Measurements from ENCODE around the gene GGNBP2. TPM values are rescaled to one million over a fixed set of nuclear protein-coding genes. Genes with fewer than 3 reads are reported as not detected.

GGNBP2 gene
- total RNA-seq, 2 donors from 2014 or later, result 76.4 to 86.7 TPM

DNA sequence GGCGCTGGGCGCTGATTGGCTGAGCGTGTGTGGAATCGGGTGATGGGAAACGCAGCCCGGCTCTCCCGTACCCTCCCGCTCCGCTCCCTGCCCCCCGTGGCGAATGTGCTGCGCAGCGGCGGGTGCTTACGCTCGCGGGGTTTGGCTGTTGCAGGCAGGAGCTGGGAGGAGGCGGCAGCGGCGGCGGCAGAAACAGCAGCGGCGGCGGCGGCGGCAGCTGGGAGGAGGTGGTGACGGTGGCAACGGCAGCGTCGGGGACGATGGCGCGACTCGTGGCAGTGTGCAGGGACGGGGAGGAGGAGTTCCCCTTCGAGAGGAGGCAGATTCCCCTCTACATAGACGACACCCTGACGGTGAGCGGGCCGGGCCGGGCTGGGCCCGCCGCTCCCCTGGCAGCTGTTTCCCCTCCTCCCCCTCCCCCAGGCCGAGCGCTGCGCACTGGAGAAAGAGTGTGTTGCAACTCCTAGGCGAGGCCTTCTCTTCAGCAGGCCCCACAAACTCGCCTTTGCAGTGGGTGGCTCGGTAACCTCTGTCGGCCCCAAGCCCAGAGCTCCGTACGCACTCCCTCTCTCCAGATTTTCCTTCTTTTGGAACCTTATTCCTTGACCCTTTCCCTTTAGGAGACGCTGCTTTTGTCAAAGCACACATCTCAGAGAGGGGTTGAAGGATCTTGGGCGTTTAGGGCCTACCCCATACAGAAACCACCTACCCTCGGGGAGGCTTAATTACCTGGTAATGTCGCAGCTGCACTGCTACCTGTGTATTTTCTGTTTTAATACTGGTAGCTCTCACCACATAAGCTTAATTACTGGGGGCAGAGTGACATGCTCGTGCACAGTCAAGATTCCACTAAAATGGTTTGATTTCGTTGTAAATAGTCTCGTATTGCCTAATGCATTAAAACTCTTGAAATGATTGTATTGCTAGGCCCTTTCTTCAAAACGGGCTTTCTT is 1.0 kb downstream of the GGNBP2 start:
- intact Hi-C loops (cut with DNase I, micrococcal nuclease), result loop anchor here in 1 of 2 donors (5.0 kb wide), 1 partner anchor 47 kb away; the partner anchor contains the start of gene DHRS11

DNA sequence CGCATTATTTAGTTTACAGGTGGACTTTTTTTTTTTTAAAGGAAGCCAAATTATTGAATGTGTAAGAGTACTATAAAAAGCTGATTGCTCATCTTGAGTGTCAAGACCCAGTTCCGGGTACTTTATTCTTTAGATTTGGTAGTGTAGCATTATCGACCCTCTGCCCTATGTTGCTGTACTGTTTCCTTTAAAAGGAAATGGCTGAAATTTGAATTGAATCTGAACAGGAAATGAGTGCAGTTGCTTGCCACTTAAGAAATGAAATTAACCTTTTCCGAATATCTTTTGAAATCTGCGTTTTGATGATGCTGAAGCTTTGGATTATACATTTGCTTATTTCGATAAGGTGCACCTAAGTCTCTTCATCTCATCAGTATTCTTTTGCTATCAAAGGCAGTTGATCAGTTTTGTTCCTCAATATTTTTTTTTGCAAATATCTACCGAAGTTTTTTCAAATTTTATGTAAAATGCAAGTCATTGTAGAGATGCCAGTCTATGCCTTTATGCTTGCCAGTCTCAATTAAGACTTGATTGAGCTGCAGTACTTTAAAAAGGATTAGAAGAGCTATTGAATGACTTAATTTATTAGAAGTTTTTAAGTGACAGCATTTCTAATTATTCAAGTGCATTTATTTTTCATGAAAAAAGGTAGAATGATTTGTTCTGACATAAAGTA is 1.8 kb downstream of the GGNBP2 start:
- ATAC-seq (no peak), DNase-seq (no peak)
- intact Hi-C loops (cut with DNase I, micrococcal nuclease), result loop anchor here in 1 of 2 donors (5.0 kb wide), 1 partner anchor 46 kb away; the partner anchor contains the start of gene DHRS11

More for the DNA sequence above, 1.0 kb downstream of the GGNBP2 start:
- DNase-seq, result peak; percentile 96 to 97
- peak; percentile 77 for ATAC-seq

DNA sequence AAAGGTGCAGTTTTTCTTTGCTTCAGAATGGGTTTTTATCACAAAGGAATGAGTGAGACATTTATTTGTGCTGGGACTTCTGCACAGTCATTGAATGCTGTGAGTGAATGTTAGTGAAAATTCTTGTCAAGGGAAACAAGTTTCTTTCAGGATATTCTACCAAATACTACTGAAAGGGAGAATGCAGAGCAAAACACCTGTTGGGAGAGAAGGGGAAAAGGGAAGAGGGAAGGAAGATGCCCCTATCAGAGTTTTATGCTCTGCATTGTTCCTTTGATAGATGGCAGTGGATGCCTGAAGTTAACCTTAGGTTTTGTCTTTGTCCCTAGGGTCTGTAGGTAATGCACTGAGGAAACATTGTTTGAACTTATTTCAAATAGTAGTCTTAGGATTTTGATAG is 3.1 kb downstream of the GGNBP2 start:
- DNase-seq (no peak), ATAC-seq (no peak)
- intact Hi-C loops (cut with DNase I, micrococcal nuclease), result loop anchor here in 1 of 2 donors (5.0 kb wide), 1 partner anchor 45 kb away; the partner anchor contains the start of gene DHRS11

DNA sequence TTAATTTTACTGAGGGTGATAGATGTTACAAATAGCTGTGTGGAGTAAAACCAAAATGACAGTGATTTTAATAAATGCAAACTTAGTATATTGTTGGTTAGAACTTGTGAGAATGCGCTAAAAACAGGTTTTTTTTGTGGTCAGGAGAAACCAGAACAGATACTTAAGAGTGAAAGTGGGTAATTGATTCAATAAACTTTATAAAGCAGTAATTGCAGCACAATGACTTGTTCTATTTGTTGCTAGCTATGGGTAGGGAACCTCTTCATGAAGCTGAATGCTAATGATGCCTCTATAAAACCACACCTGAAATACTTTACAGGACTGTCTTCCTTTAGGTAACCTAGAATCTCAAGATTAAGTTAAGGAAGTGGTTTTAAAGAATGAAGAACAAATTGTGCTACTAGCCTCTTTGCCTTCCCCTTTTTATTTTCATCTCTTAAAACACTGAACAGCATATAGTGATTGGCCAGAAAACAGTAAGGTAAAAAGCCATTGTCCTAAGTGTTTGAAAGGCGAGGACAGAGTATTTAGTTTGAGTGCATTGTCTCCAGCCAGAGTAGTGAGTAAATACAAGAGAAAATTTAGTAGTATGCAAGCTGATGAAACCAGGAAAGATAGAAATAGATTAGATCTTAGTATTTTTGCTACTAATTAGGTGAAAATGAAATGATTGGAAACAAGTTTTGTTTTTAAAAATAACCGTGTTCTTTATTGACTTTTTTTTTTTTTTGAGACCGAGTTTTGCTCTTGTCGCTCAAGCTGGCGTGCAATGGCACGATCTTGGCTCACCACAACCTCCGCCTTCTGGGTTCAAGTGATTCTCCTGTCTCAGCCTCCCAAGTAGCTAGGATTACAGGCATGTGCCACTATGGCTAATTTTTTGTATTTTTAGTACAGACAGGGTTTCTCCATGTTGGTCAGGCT is 6.0 kb downstream of the GGNBP2 start:
- ATAC-seq (peak; percentile 56), DNase-seq (no peak)
- intact Hi-C loops (cut with DNase I, micrococcal nuclease), result no loop called here

DNA sequence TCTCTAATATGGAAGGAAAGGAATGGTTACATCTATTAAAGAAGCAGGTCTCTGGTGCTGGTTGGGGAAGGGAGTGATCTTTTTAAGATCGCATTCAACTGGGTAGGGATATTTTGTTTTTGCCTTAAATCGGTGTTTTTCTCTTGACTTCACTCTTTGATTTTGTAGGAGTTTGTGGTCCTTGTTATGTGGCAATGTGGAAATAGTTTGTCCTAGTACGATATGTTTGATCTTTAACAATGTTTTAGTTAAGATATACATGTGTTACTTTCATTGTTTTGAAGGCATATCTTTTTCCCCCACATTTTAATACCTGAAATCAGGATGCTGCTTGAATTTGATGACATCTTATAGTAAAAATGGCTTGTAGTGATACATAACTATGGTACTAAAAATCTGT is 8.7 kb downstream of the GGNBP2 start:
- no peak for ATAC-seq
- intact Hi-C loops (cut with DNase I, micrococcal nuclease), result no loop called here
- no peak for DNase-seq

DNA sequence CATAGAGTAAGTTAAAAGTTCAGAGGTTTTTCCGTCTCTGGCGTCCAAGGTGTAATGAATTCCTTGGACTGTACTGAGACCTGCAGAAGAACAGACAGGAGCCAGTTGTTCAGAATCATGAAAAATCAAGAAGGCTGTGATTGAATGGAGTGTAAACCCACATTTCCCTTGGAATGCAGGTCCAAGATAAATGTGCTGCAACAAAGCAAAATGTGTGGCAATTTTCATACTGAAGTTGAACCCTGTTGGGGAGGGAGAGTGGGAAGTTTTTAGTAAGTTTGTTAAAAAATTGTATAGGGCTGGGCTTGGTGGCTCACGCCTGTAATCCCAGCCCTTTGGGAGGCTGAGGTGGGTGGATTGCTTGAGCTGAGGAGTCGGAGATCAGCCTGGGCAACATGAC is 21.4 kb downstream of the GGNBP2 start:
- no peak for DNase-seq
- no peak for ATAC-seq
- intact Hi-C loops (cut with DNase I, micrococcal nuclease), result no loop called here

DNA sequence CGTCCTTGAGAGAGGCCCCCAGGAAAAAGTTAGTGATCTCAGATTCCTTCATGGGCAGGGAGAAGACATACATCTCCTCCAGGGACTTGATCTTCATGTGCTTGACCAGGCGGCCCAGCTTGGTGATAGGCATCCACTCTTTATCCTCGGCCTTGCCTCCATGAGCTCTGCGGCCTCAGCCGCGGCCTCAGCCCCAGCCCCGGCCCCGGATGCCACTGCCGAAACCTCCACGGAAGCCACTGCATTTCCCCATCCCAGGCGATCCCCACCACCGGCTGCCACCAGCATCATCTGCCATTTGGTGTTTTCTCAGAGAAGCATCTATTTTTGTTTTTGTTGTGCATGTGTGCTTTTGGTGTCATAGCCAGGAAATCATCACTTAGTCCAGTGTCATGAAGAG is 30.3 kb downstream of the GGNBP2 start:
- DNase-seq (no peak), ATAC-seq (no peak)
- intact Hi-C loops (cut with DNase I, micrococcal nuclease), result no loop called here

DNA sequence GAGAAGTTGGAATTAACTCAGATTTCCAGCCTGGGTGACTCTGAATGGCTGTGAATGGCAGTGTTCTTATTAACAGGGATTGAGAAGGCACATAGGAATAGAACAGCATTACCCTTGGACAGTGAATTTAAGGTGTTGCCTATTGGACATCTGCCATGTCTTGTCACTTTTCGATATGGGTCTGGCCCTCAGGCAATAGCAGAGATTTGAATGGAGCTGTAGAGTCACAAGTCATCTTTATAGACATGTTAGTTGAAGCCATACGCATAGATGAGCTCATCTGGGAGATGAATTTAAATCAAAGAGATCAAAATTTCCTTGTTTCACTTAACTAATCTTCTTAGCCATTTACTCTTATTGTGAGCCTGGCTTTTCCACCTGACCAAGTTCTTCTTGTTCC is 32.1 kb downstream of the GGNBP2 start:
- ATAC-seq (no peak), DNase-seq (no peak)
- intact Hi-C loops (cut with DNase I, micrococcal nuclease), result no loop called here

DNA sequence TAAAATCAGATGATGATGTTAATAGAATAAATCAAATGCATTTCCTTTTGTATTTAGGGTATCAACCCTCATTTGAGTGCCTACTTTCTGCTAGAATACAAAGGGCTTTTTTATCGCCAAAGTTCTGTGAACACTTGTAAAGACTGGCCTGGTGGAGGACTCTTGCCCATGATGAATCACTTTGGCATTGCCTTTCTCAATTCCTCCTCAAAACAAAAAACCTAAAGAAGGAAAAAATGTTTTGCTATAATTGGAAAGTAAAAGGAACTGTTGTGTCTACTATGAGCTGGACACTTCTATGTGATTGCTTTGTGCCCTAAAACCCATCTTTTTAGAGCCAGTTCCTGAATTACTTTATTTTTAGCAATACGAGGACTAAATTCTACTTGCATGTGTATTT is 34.0 kb downstream of the GGNBP2 start:
- DNase-seq (no peak), ATAC-seq (no peak)
- intact Hi-C loops (cut with DNase I, micrococcal nuclease), result no loop called here

DNA sequence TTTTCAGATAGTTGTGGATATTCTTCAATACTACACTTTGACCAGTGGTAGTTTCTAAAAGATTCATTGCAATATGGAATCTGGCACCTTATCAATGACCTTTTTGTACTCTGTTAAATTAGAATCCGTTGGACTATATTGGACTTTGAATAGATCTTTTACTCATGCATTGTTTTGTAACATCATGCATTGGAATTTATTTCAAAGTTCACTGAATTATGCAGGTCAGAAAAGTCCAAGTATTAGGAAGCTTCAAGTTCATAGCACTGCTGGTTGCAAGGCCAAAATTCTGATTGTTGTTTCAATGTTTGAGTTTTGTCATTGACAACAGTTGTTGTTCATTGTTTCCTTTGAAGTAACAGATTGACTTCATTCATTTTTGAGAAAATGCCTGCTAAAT is 39.1 kb downstream of the GGNBP2 start:
- DNase-seq (no peak), ATAC-seq (no peak)
- intact Hi-C loops (cut with DNase I, micrococcal nuclease), result no loop called here

DNA sequence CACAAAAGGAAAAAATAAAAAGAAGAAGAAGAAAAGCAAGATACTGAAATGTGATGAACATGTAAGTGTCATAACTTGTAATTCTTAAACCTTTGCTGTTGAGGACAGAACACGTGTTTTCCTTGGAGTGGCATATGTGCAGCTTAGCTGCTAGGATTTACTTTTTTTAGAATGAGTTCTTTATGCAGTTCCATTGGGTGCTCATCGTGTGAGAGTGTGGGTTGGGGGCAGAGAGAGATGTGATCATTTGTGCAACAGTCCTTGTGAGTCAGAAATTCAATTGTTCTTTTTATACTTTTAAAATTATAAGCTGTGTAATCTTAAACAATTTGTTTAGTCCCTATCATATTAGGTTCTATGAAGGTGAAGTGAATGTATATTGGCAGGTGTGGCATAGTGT is 41.4 kb downstream of the GGNBP2 start:
- intact Hi-C loops (cut with DNase I, micrococcal nuclease), result no loop called here
- ATAC-seq (no peak), DNase-seq (no peak)

DNA sequence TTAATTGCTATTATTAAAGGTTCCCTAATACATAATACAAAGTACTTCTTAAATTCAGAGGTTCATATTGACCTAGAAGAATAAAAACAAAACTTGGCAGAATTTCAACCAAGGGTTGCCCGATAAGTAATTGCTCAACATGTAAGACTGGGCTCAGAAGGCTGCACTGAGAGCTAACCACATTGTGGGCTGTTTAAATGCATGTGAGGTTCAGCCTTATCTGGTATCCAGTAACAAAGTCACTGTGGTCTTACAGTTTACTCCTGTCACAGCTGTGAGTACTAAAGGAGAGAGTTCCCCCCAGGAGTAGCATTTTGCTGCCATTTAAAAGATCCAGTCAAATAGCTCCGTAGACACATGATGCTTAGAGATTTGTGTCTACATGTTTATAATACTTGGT is 45.4 kb downstream of the GGNBP2 start:
- ATAC-seq, result no peak
- DNase-seq, result no peak
- intact Hi-C loops (cut with DNase I, micrococcal nuclease), result loop anchor here in 1 of 2 donors (5.0 kb wide), 1 partner anchor 43 kb away; no protein-coding TSS in a partner anchor

DNA sequence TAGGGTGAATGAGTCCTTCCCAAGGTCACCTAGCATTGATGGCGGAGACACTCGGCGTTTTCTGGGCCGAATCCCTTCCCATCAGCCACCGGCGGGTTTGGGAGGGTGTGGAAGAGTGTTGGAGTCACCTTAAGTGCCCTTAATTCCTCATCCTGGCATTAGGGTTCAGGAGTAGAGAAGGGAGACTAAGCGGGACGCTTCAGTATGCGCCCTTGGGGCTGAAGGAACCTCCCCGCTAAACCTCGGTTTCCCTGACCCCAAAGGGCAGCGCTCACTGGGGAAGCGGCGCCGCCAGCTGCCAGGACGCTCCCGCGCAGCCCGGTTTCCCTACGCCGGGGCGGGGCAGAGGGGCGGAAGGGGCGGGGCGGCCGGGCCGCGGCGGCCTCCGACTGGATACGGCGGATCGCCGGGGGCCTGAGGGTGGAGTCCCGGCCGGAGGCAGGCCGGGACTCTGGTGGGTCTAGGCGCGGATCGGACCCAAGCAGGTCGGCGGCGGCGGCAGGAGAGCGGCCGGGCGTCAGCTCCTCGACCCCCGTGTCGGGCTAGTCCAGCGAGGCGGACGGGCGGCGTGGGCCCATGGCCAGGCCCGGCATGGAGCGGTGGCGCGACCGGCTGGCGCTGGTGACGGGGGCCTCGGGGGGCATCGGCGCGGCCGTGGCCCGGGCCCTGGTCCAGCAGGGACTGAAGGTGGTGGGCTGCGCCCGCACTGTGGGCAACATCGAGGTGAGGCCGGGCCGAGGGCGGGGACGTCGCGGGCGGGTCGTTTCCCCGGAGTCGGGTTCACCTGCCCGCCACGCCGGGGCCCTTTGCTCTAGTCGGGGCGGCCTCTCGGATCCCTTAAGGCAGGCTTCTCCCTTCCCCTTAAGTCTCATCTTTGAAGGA is 47.0 kb downstream of the GGNBP2 start, which contains the start of gene DHRS11:
DHRS11 (plus strand) TSS at position 446 of the 882 bp plus-strand sequence; CDS start at position 577, 131 bp downstream.
- ATAC-seq (peak; percentile 74), DNase-seq (peak; percentile 83 to 90)
- intact Hi-C loops (cut with DNase I, micrococcal nuclease), result loop anchor here in 1 of 2 donors (5.0 kb wide), 1 partner anchor 44 kb away; no protein-coding TSS in a partner anchor

DNA sequence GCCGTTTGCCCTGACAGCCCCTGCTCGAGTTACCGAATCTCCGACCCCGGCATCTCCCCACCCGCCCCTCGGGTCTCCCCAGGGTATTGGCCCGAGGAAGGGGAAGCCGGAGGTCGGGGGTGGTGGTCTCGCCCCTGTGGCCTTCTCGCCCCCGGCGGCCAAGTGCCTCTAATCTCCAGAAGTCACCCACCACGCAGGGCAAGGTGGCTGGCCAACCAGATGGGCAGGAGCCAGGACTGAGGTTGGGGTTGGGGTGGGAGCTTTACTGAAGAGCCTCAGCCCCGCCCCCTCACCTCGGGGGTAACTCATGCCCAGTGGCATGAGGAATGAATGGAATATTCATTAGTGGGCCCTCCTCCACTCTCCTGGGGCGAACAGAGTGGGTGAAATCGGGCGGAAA is 47.6 kb downstream of the GGNBP2 start:
- peak; percentile 45 to 56 for DNase-seq
- intact Hi-C loops (cut with DNase I, micrococcal nuclease), result loop anchor here in 1 of 2 donors (5.0 kb wide), 1 partner anchor 45 kb away; no protein-coding TSS in a partner anchor
- peak; percentile 22 for ATAC-seq

DNA sequence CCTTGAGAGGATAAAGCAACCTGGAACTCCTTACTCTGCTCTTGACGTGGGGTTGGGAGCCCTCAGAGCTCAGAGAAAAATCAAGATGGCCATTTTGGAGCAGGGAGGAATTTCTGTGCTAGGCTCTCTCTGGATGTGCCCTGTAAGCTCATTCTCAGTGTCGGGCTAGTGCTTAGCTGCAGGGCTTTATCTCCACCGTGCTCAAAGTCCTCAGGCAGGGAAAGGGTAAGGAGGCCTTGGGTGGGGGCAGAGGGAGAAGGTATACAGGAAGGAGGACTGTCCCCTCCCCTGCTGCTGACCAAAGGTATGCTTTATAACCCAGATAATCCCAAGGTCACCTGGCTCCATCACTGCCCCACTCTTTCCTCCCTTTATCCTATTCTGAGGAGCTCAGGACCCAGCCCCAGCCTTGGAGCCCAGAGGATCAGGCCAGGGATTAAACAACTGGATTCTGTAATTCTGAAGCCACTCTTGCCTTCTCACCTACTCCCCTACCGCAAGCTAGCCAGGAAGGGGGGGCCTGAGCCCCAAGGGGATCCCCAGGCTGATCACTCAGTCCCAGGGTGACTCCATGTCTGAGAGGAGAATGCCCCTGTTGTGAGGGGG is 48.1 kb downstream of the GGNBP2 start:
- intact Hi-C loops (cut with DNase I, micrococcal nuclease), result loop anchor here in 1 of 2 donors (5.0 kb wide), 1 partner anchor 46 kb away; no protein-coding TSS in a partner anchor
- DNase-seq, result peak; percentile 68 to 79
- peak; percentile 70 for ATAC-seq

DNA sequence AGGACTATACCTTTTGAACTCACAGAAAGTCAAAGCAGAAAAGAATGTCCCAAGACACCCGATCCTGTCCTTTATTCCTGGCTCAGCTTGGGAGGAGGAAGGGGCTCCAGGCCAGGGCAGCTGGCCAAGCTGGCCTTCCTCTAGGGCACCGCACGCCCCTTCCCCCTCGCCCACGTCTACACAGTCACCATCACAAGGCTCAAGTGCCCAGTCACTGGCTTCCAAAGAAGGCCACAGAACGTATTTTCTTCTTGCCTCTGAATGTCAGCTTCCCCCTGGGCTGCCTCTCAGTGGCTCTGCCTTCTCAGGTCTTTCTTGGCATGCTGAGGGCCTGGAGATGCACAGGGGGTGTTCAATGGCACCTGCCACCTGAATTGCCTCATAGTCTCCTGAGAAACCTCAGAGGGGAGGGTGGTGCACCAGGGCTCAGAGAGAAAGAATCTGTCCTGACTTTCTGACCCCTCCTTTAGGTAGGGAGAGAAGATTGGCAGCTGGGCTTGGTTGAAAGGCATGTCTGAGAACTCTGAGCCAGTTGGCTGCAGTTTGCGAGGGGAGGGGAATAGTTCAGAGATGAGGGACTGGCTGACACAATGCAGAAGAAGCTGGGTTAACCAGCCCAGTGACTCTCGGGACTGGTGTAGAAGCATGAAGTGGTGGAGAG is 49.1 kb downstream of the GGNBP2 start:
- ATAC-seq (peak; percentile 12), DNase-seq (peak; percentile 30 to 44)
- intact Hi-C loops (cut with DNase I, micrococcal nuclease), result loop anchor here in 1 of 2 donors (5.0 kb wide), 1 partner anchor 46 kb away; no protein-coding TSS in a partner anchor
